ENCODE measurements around the gene LRRC14B. TPM values are rescaled to one million over a fixed set of nuclear protein-coding genes. Genes with fewer than 3 reads are reported as not detected.

Gene LRRC14B
- total RNA-seq, 1 donor, result not detected

DNA sequence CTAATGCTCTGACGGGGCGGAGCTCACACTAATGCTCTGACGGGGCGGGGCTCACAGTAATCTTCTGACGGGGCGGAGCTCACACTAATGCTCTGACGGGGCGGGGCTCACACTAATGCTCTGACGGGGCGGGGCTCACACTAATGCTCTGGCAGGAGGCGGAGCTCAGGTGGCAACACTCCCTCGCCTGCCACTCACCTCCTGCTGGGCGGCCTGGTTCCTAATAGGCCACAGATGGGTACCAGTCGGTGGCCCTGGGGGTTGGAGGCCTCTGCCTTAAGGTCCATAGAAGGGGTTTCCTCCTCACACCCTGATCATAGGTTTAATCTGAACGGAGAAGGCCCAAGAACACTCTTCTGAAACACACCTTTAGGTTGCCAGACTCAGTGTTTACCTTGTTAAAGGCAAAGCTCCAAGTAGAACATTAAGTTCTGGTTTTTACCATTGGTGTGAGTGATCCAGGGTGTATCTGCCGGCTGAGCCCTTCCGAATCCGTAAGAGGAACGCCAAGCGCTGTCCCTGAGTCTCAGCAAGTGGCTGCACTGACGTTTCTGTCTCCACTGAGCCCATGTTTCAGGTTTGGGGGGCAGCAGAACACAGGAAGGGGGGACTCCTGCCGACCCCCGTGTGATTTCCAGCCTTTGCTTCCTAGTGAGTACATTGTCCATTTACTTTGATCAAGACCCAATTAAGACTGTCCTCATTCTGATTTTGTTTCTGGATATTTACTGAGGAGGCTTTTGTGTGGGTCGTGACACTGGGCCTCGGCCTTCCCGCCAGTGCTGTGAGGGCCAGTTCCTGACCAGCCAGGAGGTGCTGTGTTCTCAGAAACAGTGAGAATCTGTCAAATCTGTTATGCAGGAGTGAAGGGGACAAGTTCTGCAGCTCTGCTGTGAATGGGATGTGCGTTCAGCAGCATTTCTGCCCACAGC is 24.6 kb upstream of the LRRC14B start:
- no peak overlapping the region for H3K4me3 ChIP-seq (ENCODE audit: low read length)
- no peaks in the 10 kb centered on the region for H3K4me1 ChIP-seq (ENCODE audit: insufficient read depth, low read length)
- H3K27me3 ChIP-seq (ENCODE audit: insufficient read depth, low read length), result no peaks in the 10 kb centered on the region
- H3K9me3 ChIP-seq (ENCODE audit: low read depth, low read length), result no peaks in the 10 kb centered on the region

DNA sequence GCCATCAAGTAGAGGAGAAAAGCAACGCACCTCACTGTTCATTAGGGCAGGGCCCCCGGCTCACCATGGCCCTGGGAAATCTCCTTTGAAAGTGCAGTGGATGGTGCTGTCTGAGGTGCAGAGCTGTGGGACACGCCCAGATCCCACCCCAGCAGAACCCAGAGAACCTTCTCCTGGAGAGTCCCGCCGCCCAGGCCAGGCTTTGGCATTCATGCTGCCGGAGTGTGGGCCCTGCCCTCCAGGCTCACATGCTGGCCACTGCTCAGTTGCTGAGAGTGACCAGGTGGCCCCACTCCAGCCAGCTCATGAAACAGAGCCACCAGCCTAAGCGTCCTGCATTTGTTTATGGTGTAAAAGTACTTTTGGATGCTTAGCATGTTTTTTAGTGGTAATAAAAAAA is 23.8 kb upstream of the LRRC14B start:
- Histone ChIP-seq H3K4me3 (ENCODE audit: low read length) (no peak overlapping the region), H3K9me3 (ENCODE audit: low read depth, low read length) (no peaks in the 10 kb centered on the region), H3K27me3 (ENCODE audit: insufficient read depth, low read length) (no peaks in the 10 kb centered on the region), H3K4me1 (ENCODE audit: insufficient read depth, low read length) (no peaks in the 10 kb centered on the region)

- H3K4me3 ChIP-seq (ENCODE audit: low read length), result no peak overlapping the region
- no peaks in the 10 kb centered on the region for H3K4me1 ChIP-seq (ENCODE audit: insufficient read depth, low read length)
- H3K9me3 ChIP-seq (ENCODE audit: low read depth, low read length), result no peaks in the 10 kb centered on the region
- no peaks in the 10 kb centered on the region for H3K27me3 ChIP-seq (ENCODE audit: insufficient read depth, low read length)
Observed at GRCh38 chr5:167982-168660, 23.2 kb upstream of the LRRC14B start.

GRCh38 chr5:169071-169727 is 22.1 kb upstream of the LRRC14B start:
- no peaks in the 10 kb centered on the region for H3K9me3 ChIP-seq (ENCODE audit: low read depth, low read length)
- H3K27me3 ChIP-seq (ENCODE audit: insufficient read depth, low read length), result no peaks in the 10 kb centered on the region
- H3K4me3 ChIP-seq (ENCODE audit: low read length), result no peak overlapping the region
- H3K4me1 ChIP-seq (ENCODE audit: insufficient read depth, low read length), result no peaks in the 10 kb centered on the region

DNA sequence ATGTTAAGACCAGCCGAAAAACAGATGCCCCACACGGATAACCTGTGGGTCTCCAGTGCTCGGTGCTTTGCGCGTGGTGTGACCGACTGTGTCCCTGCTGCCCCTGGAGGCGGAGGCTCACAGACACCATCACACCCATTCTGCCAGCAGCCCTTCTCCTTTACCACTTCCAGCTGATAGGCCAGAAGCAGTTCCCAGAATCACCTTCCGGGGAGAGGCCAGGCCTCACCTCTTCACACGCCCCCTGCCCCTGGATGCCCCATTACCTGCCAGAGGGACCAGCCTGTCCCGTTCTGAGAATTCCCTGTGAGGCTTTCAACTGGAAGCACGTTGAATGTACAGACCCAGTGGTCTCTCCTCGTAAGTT is 21.6 kb upstream of the LRRC14B start:
- Histone ChIP-seq H3K9me3 (ENCODE audit: low read depth, low read length) (no peaks in the 10 kb centered on the region), H3K4me3 (ENCODE audit: low read length) (no peak overlapping the region), H3K27me3 (ENCODE audit: insufficient read depth, low read length) (no peaks in the 10 kb centered on the region), H3K4me1 (ENCODE audit: insufficient read depth, low read length) (no peaks in the 10 kb centered on the region)

DNA sequence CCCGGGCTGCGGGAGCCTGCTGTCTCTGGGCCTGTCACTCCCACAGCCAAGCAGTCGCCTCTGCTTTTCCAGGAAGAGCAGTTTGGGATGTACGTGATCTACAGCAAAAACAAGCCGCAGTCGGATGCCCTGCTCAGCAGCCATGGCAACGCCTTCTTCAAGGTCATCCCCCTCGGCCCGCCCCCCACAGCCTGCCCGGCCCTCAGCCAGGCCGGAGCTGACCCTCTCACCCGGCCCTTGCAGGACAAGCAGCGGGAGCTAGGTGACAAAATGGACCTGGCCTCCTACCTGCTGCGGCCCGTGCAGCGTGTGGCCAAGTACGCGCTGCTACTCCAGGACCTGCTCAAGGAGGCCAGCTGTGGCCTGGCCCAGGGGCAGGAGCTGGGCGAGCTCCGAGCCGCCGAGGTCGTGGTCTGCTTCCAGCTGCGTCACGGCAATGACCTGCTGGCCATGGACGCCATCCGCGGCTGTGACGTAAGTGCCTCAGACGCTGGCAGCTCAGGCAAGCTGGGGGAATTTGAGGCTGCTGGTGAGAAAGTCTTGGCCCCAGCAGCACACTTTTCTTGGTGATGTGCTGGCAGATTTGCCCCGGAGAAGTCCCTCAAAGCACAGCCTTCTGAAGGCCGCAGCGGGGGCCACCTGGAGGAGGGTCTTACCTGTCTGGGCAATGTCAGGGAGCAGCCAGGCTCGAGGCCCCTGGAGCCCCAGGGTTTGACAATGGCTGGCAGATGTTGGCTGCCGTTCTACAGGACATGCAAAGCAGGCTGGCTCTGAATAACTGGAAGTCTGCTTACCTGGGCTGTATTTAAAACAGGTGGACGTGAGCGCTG is 20.1 kb upstream of the LRRC14B start:
- no peaks in the 10 kb centered on the region for H3K9me3 ChIP-seq (ENCODE audit: low read depth, low read length)
- H3K27me3 ChIP-seq (ENCODE audit: insufficient read depth, low read length), result no peaks in the 10 kb centered on the region
- no peak overlapping the region for H3K4me3 ChIP-seq (ENCODE audit: low read length)
- no peaks in the 10 kb centered on the region for H3K4me1 ChIP-seq (ENCODE audit: insufficient read depth, low read length)

DNA sequence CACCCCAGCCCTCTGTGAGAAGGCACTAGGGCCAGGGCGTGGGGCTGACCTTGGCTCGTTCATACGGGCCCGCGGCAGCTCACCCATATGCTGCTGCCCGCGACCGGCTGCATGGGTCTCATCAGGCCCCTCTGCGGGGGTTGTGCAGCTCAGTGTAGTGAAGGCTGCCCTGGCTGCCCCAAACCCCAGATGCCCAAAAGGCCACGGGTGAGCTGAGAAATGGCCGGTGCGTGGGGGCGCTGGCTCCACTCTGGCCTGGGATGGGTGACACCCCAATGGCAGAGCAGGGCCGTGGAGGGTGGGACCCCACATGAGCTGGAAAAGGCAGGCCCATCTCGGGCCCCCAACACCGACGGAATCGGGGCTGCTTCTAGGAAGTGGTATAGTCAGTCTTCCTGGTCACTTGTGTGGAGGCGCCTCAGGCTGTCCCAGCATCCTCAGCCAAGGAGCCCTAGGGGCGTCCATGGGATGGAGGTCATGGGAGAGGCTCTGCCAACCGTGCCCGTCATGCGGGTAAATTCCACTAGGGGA is 19.4 kb upstream of the LRRC14B start:
- Histone ChIP-seq H3K9me3 (ENCODE audit: low read depth, low read length) (no peaks in the 10 kb centered on the region), H3K27me3 (ENCODE audit: insufficient read depth, low read length) (no peaks in the 10 kb centered on the region), H3K4me1 (ENCODE audit: insufficient read depth, low read length) (no peaks in the 10 kb centered on the region), H3K4me3 (ENCODE audit: low read length) (no peak overlapping the region)

DNA sequence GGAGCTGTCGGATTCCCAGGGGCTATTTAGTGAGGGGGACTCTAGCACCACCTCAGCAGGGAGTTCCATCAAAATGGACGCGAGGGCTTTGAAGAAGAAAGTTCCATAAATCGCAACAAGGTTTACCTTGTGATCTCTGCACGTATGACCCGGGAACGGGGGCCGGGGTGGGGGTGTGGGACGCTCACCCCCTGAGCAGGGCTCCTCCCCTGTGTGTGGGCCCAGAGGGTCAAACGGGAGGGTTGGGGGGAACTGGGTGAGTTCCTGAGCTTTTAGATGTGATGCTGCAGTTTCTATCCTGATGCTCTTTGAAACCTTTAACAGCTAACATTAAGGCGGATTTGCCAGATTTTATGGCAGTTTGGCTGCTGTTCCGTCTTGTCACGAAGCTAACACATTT is 18.9 kb upstream of the LRRC14B start:
- H3K27me3 ChIP-seq (ENCODE audit: insufficient read depth, low read length), result no peaks in the 10 kb centered on the region
- no peak overlapping the region for H3K4me3 ChIP-seq (ENCODE audit: low read length)
- H3K9me3 ChIP-seq (ENCODE audit: low read depth, low read length), result no peaks in the 10 kb centered on the region
- H3K4me1 ChIP-seq (ENCODE audit: insufficient read depth, low read length), result no peaks in the 10 kb centered on the region

- H3K9me3 ChIP-seq (ENCODE audit: low read depth, low read length), result no peaks in the 10 kb centered on the region
- no peaks in the 10 kb centered on the region for H3K27me3 ChIP-seq (ENCODE audit: insufficient read depth, low read length)
- H3K4me3 ChIP-seq (ENCODE audit: low read length), result no peak overlapping the region
- no peaks in the 10 kb centered on the region for H3K4me1 ChIP-seq (ENCODE audit: insufficient read depth, low read length)
Observed at GRCh38 chr5:172841-173251, 18.4 kb upstream of the LRRC14B start.

DNA sequence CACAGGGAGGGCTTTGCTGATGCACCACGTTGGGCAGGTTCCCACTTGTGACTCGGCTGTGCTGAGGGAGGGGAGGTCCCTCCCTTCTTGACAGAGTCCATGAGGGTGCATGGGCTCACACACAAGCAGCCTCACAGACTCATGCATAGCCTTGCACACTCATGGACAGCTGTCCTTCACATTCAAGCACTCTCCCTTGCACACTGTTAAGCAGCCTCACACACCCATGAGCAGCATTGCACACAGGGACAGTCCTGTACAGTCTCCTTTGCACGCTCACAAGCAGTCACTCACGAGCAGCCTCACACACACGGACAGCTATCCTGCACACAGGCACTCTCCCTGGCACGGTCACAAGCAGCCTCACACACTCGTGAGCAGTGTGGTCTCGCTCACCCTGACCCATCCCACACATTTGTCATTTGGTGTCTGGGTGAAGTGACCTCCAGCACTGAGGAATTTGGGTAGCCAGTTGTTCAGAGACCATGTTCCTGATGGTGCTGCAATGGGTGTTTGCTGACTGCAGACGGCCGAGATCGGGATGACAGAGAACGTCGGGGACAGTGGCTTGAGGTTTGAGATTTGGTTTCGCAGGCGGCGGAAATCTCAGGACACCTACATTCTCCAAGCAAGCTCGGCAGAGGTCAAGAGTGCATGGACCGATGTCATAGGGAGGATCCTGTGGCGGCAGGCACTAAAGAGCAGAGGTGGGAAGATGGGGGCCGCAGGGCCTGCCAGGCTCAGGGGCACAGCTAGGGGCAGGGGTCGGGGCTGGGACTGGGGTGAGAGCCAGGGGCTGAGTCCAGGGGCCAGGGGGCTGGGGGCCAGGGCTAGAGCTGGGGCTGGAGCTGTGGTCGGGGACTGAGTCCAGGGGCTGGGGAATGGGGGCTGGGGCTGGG is 17.7 kb upstream of the LRRC14B start:
- H3K4me1 ChIP-seq (ENCODE audit: insufficient read depth, low read length), result no peaks in the 10 kb centered on the region
- no peak overlapping the region for H3K4me3 ChIP-seq (ENCODE audit: low read length)
- H3K9me3 ChIP-seq (ENCODE audit: low read depth, low read length), result no peaks in the 10 kb centered on the region

GRCh38 chr5:174291-174600 is 17.0 kb upstream of the LRRC14B start:
- Histone ChIP-seq H3K9me3 (ENCODE audit: low read depth, low read length) (no peaks in the 10 kb centered on the region), H3K4me3 (ENCODE audit: low read length) (no peak overlapping the region), H3K27me3 (ENCODE audit: insufficient read depth, low read length) (no peaks in the 10 kb centered on the region), H3K4me1 (ENCODE audit: insufficient read depth, low read length) (no peaks in the 10 kb centered on the region)

More for the DNA sequence above, 17.7 kb upstream of the LRRC14B start:
- H3K27me3 ChIP-seq (ENCODE audit: insufficient read depth, low read length), result no peaks in the 10 kb centered on the region

GRCh38 chr5:174876-175465 is 16.3 kb upstream of the LRRC14B start:
- H3K27me3 ChIP-seq (ENCODE audit: insufficient read depth, low read length), result no peaks in the 10 kb centered on the region
- no peak overlapping the region for H3K4me3 ChIP-seq (ENCODE audit: low read length)
- no peaks in the 10 kb centered on the region for H3K4me1 ChIP-seq (ENCODE audit: insufficient read depth, low read length)
- H3K9me3 ChIP-seq (ENCODE audit: low read depth, low read length), result no peaks in the 10 kb centered on the region

GRCh38 chr5:176296-176823 is 14.9 kb upstream of the LRRC14B start:
- Histone ChIP-seq H3K27me3 (ENCODE audit: insufficient read depth, low read length) (no peaks in the 10 kb centered on the region), H3K4me3 (ENCODE audit: low read length) (no peak overlapping the region), H3K9me3 (ENCODE audit: low read depth, low read length) (no peaks in the 10 kb centered on the region)

More at GRCh38 chr5:176296-176823, 14.9 kb upstream of the LRRC14B start:
- no peaks in the 10 kb centered on the region for H3K4me1 ChIP-seq (ENCODE audit: insufficient read depth, low read length)
